IMR-90 (cell line): ENCODE results near the gene PEAK3. TPM values are rescaled to one million over a fixed set of nuclear protein-coding genes. Genes with fewer than 3 reads are reported as not detected.

Experiments
- ATAC-seq: fragments of 200-7000 bp; cut with Tn5 transposase; 2 replicates; pipeline ENCODE4 v1.9.1; 2020; ENCODE audit warnings: low read depth, mild to moderate bottlenecking, moderate library complexity
- BruUV-seq: library from RNA; stranded (reverse); fragments of 400-500 nt; replicated peaks from 2 replicates; lab custom pipeline; 2021; lab: Mats Ljungman, UMichigan
- CTCF ChIA-PET: fragments of 300-600 bp; formaldehyde crosslinking; extraction: SDS; loops from one replicate; lab custom pipeline; 2021; ENCODE audit warnings: antibody characterized with exemption; lab: Yijun Ruan, JAX
- POLR2A ChIA-PET: fragments of 300-600 bp; sonication (Branson Sonifier 250); formaldehyde crosslinking; loops from one replicate; lab custom pipeline; 2022; ENCODE audit warnings: antibody characterized with exemption; ENCODE audit not compliant: unreplicated experiment; lab: Charles Lee
- DNase-seq: peaks from one replicate; pipeline ENCODE4 v3.0.0; 2013
- H2AFZ ChIP-seq: replicated peaks from 2 replicates; pipeline ENCODE3; 2013; ENCODE audit warnings: low read length, mild to moderate bottlenecking; ENCODE audit not compliant: poor library complexity
- H2AK5ac ChIP-seq: 2 replicates; pipeline ENCODE4 v1.6.1; 2013; ENCODE audit warnings: low read depth, low read length, inconsistent platforms
- H2AK9ac ChIP-seq: replicated peaks from 2 replicates; pipeline ENCODE3; 2013; ENCODE audit warnings: mild to moderate bottlenecking, low read depth, low read length, moderate library complexity; ENCODE audit not compliant: poor library complexity
- H2BK120ac ChIP-seq: 2 replicates; pipeline ENCODE4 v1.6.1; 2013; ENCODE audit warnings: low read depth, low read length, inconsistent platforms
- H2BK15ac ChIP-seq: 3 replicates; pipeline ENCODE4 v1.6.1; 2013; ENCODE audit warnings: low read depth, low read length, inconsistent platforms
- H2BK20ac ChIP-seq: 2 replicates; pipeline ENCODE4 v1.6.1; 2013; ENCODE audit warnings: low read depth, mild to moderate bottlenecking, inconsistent platforms, low read length, moderate library complexity
- H2BK5ac ChIP-seq: 2 replicates; pipeline ENCODE4 v1.6.1; 2013; ENCODE audit warnings: mild to moderate bottlenecking, low read depth, low read length, inconsistent platforms; ENCODE audit not compliant: poor library complexity, severe bottlenecking
- H3K14ac ChIP-seq: replicated peaks from 2 replicates; pipeline ENCODE4 v1.6.1; 2013; ENCODE audit warnings: low read depth, low read length, inconsistent platforms
- H3K18ac ChIP-seq: 2 replicates; pipeline ENCODE4 v1.6.1; 2013; ENCODE audit warnings: low read depth, low read length, control low read depth
- H3K23ac ChIP-seq: 2 replicates; pipeline ENCODE4 v1.6.1; 2013; ENCODE audit warnings: low read depth, low read length, inconsistent platforms
- H3K27ac ChIP-seq: 2 replicates; pipeline ENCODE4 v1.5.1; 2013; ENCODE audit warnings: mild to moderate bottlenecking, control low read depth, low read length; ENCODE audit not compliant: insufficient read depth
- H3K27me3 ChIP-seq: 2 replicates; pipeline ENCODE4 v1.6.1; 2013; ENCODE audit warnings: low read length; ENCODE audit not compliant: control insufficient read depth, insufficient read depth
- H3K36me3 ChIP-seq: 2 replicates; pipeline ENCODE4 v1.6.1; 2013; ENCODE audit warnings: low read length, mixed read lengths; ENCODE audit not compliant: control insufficient read depth, insufficient read depth
- H3K4ac ChIP-seq: 2 replicates; pipeline ENCODE4 v1.6.1; 2013; ENCODE audit warnings: low read depth, low read length, inconsistent platforms
- H3K4me1 ChIP-seq: 2 replicates; pipeline ENCODE4 v1.6.1; 2013; ENCODE audit warnings: low read length, mixed read lengths; ENCODE audit not compliant: control insufficient read depth, insufficient read depth
- H3K4me2 ChIP-seq: 2 replicates; pipeline ENCODE4 v1.6.1; 2013; ENCODE audit warnings: low read depth, mild to moderate bottlenecking, control low read depth, low read length, moderate library complexity
- H3K4me3 ChIP-seq: 2 replicates; pipeline ENCODE4 v1.5.1; 2013; ENCODE audit warnings: low read depth, mild to moderate bottlenecking, control low read depth, low read length, moderate library complexity; ENCODE audit not compliant: insufficient read depth
- H3K56ac ChIP-seq: 2 replicates; pipeline ENCODE4 v1.6.1; 2013; ENCODE audit warnings: low read length, inconsistent platforms; ENCODE audit not compliant: insufficient read depth; ENCODE audit errors: extremely low read depth
- H3K79me1 ChIP-seq, 2 experiments: 2 replicates each; pipeline ENCODE4 v1.6.1; 2013; ENCODE audit warnings: low read length in 2 of 2, inconsistent platforms in 1 of 2, low read depth in 1 of 2
- H3K9ac ChIP-seq: 2 replicates; pipeline ENCODE4 v1.6.1; 2013; ENCODE audit warnings: low read depth, low read length, control low read depth
- H3K9me1 ChIP-seq: 2 replicates; pipeline ENCODE4 v1.6.1; 2013; ENCODE audit warnings: low read length, inconsistent platforms; ENCODE audit not compliant: insufficient read depth
- H3K9me3 ChIP-seq: 2 replicates; pipeline ENCODE4 v1.6.1; 2013; ENCODE audit warnings: low read length; ENCODE audit not compliant: control insufficient read depth, insufficient read depth
- H4K20me1 ChIP-seq: 2 replicates; pipeline ENCODE4 v1.6.1; 2013; ENCODE audit warnings: low read length, inconsistent platforms; ENCODE audit not compliant: insufficient read depth
- H4K5ac ChIP-seq: 2 replicates; pipeline ENCODE4 v1.6.1; 2013; ENCODE audit warnings: mild to moderate bottlenecking, low read depth, low read length, control low read depth
- H4K8ac ChIP-seq, 2 experiments: 2 replicates each; pipeline ENCODE4 v1.6.1; 2013; ENCODE audit warnings: low read depth in 2 of 2, low read length in 2 of 2, control low read depth in 1 of 2, inconsistent platforms in 1 of 2
- H4K91ac ChIP-seq: 2 replicates; pipeline ENCODE4 v1.6.1; 2013; ENCODE audit warnings: low read depth, low read length, inconsistent platforms; ENCODE audit not compliant: insufficient read depth
- BHLHE40 ChIP-seq: fragments of 150-350 bp; IDR thresholded peaks from 2 replicates; pipeline ENCODE4 v1.6.1; 2016; ENCODE audit warnings: mild to moderate bottlenecking, low read depth, low read length
- CEBPB ChIP-seq: IDR thresholded peaks from 2 replicates; pipeline ENCODE4 v1.6.1; 2012; ENCODE audit warnings: low read depth, low read length, improper control_type of control experiment
- CTCF ChIP-seq: conservative IDR thresholded peaks from 2 replicates; pipeline ENCODE4 v1.5.1; 2012; ENCODE audit warnings: mild to moderate bottlenecking, low read depth, low read length, improper control_type of control experiment
- ELK1 ChIP-seq: fragments of 150-350 bp; IDR thresholded peaks from 2 replicates; pipeline ENCODE4 v1.6.1; 2016; ENCODE audit warnings: low read depth, mild to moderate bottlenecking, low read length, moderate library complexity, borderline replicate concordance
- FOS ChIP-seq: fragments of 150-350 bp; IDR thresholded peaks from 2 replicates; pipeline ENCODE4 v1.6.1; 2016; ENCODE audit warnings: low read depth, low read length
- MAZ ChIP-seq: IDR thresholded peaks from 2 replicates; pipeline ENCODE4 v1.6.1; 2012; ENCODE audit warnings: low read depth, mild to moderate bottlenecking, low read length, improper control_type of control experiment, moderate library complexity, borderline replicate concordance
- MXI1 ChIP-seq: IDR thresholded peaks from 2 replicates; pipeline ENCODE4 v1.6.1; 2012; ENCODE audit warnings: low read depth, mild to moderate bottlenecking, low read length, moderate library complexity, borderline replicate concordance
- NFE2L2 ChIP-seq: fragments of 150-350 bp; IDR thresholded peaks from 2 replicates; pipeline ENCODE4 v1.6.1; 2016; ENCODE audit warnings: low read depth, mild to moderate bottlenecking, low read length
- POLR2A ChIP-seq: IDR thresholded peaks from 2 replicates; pipeline ENCODE4 v1.6.1; 2012; ENCODE audit warnings: mild to moderate bottlenecking, low read depth, low read length
- RAD21 ChIP-seq: IDR thresholded peaks from 2 replicates; pipeline ENCODE4 v1.6.1; 2012; ENCODE audit warnings: low read length, improper control_type of control experiment
- RCOR1 ChIP-seq: IDR thresholded peaks from 2 replicates; pipeline ENCODE4 v1.6.1; 2012; ENCODE audit warnings: mild to moderate bottlenecking, low read length, improper control_type of control experiment; ENCODE audit not compliant: insufficient replicate concordance
- RFX5 ChIP-seq: IDR thresholded peaks from 2 replicates; pipeline ENCODE4 v1.8.0; 2012; ENCODE audit warnings: low read depth, mild to moderate bottlenecking, low read length, moderate library complexity
- USF2 ChIP-seq: fragments of 150-350 bp; IDR thresholded peaks from 2 replicates; pipeline ENCODE4 v1.6.1; 2017; ENCODE audit warnings: mild to moderate bottlenecking, antibody characterized with exemption, low read length, low read depth
- WGBS, 2 experiments: methylation state at CpG; one replicate each; pipeline versions ENCODE4 v1.1.5 to v1.1.7; 2013; ENCODE audit warnings: missing lambda C conversion rate in 2 of 2; ENCODE audit not compliant: insufficient read length in 1 of 2; ENCODE audit errors: extremely low coverage in 2 of 2; 5-methylcytosine and 5-hydroxymethylcytosine counted together
- dilution Hi-C: fragments of 300-500 bp; cut with HindIII; formaldehyde crosslinking; loops from one replicate; pipeline ENCODE4 v1.14.3; 2018; ENCODE audit warnings: low sequenced_read_pairs; ENCODE audit not compliant: unreplicated experiment
- in situ Hi-C: fragments of 300-500 bp; cut with MboI; formaldehyde crosslinking; loops from 3 replicates; pipeline ENCODE4 v1.14.3; 2019; ENCODE audit warnings: low sequenced_read_pairs, inconsistent platforms, mixed read lengths
- intact Hi-C: fragments of 100-400 bp; cut with micrococcal nuclease; formaldehyde crosslinking; loops from 2 replicates; pipeline ENCODE4 v1.10.0; 2022
- polyA plus RNA-seq, 3 experiments: library from polyadenylated mRNA; depleted of rRNA; stranded (reverse); fragments of >200 nt; gene quantifications; 2 replicates each; pipeline ENCODE4 v1.2.3, GENCODE V29; 2012; ENCODE audit warnings: low replicate concordance in 1 of 3
- total RNA-seq: library from RNA; depleted of rRNA; stranded (reverse); fragments of >200 nt; gene quantifications from 2 replicates; pipeline ENCODE4 v1.2.3, GENCODE V29; 2012

Gene PEAK3
- total and polyA plus RNA-seq, 2 of the 4 experiments (the other 2 are of a cell fraction): under 0.01 to 0.09 TPM

- Histone ChIP-seq H3K36me3 (peaks cover 23% of the 10 kb centered on the region), H4K5ac (peak within 1 kb of the TSS; percentile 79)
- in situ Hi-C loops: no loop called here
- no peak for TF ChIP-seq NFE2L2
- no peak for TF ChIP-seq ELK1
- TF ChIP-seq USF2: peak; percentile 24; the same call in 1 of the 2 replicates
- TF ChIP-seq RAD21: peak; percentile 94
- TF ChIP-seq POLR2A: peak; percentile 76
- TF ChIP-seq CTCF: peak; percentile 99
- TF ChIP-seq RFX5: peak; percentile 59
- peak; percentile 30; the same call in 1 of the 2 replicates for TF ChIP-seq FOS
- peak; percentile 16; the same call in 1 of the 2 replicates for TF ChIP-seq BHLHE40
- TF ChIP-seq CEBPB: peak; percentile 51; the same call in 1 of the 2 replicates
- TF ChIP-seq RCOR1: no peak
- peak; percentile 81 for TF ChIP-seq MXI1
- peak; percentile 88 for TF ChIP-seq MAZ
Observed at GRCh38 chr19:2236314-2237050, 45.5 kb downstream of the PEAK3 start, which contains the start of the genes PLEKHJ1 and SF3A2. Gene PLEKHJ1 (minus strand): TSS chr19:2236329. CDS start chr19:2236248, 81 bp downstream. Gene SF3A2 (plus strand): TSS chr19:2236824. CDS start chr19:2243419, 6,595 bp downstream.

More at GRCh38 chr19:2236314-2237050, 45.5 kb downstream of the PEAK3 start, which contains the start of the genes PLEKHJ1 and SF3A2:
- H3K18ac ChIP-seq: peak within 1 kb of the TSS; percentile 68
- no TSS peak for BruUV-seq
- peak; percentile 96 for DNase-seq
- peak within 1 kb of the TSS; percentile 55; the same call in 1 of the 3 replicates for H2BK15ac ChIP-seq
- H4K8ac ChIP-seq: peak within 1 kb of the TSS; percentile 78 to 99
- H4K20me1 ChIP-seq: peaks cover 47% of the 10 kb centered on the region
- peak within 1 kb of the TSS; percentile 90 for H2BK5ac ChIP-seq
- peaks cover 0 to 64% of the 10 kb centered on the region in 2 experiments; a peak in 3 of 4 replicates for H3K79me1 ChIP-seq
- intact Hi-C loops (loop anchor here (1.0 to 5.0 kb wide), 5 partner anchors 37 to 376 kb away; no protein-coding TSS in a partner anchor), dilution Hi-C loops (no loop called here)
- H3K4ac ChIP-seq: peak within 1 kb of the TSS; percentile 96
- H3K27ac ChIP-seq: peak within 1 kb of the TSS; percentile 93
- no peaks in the 10 kb centered on the region for H3K9me3 ChIP-seq
- ChIA-PET POLR2A (no interaction called here), CTCF (interaction anchor here (0.6 to 0.7 kb wide), 2 partner anchors 55 to 83 kb away, joined by 3 to 4 read pairs; no protein-coding TSS in a partner anchor)
- peak within 1 kb of the TSS; percentile 84 for H3K9ac ChIP-seq
- H3K56ac ChIP-seq: peak within 1 kb of the TSS; percentile 91
- 0% methylated on average over 8 of the region's 80 CpGs; no CpG with 5 or more reads in 1 of the 2 experiments for WGBS, 2 experiments
- H3K23ac ChIP-seq: peak within 1 kb of the TSS; percentile 87
- H3K4me1 ChIP-seq: peaks cover 22% of the 10 kb centered on the region
- peak within 1 kb of the TSS; percentile 67 for H3K4me3 ChIP-seq
- H4K91ac ChIP-seq: peak within 1 kb of the TSS; percentile 89
- peak within 1 kb of the TSS; percentile 95 for H3K14ac ChIP-seq
- H2AFZ ChIP-seq: peak within 1 kb of the TSS; percentile 99
- H3K27me3 ChIP-seq: no peaks in the 10 kb centered on the region
- H3K9me1 ChIP-seq: peaks cover 13% of the 10 kb centered on the region
- no peak within 1 kb of the TSS for H2BK20ac ChIP-seq
- H2AK5ac ChIP-seq: peak within 1 kb of the TSS; percentile 97
- peak within 1 kb of the TSS; percentile 96 for H3K4me2 ChIP-seq
- ATAC-seq: peak; percentile 82
- H2AK9ac ChIP-seq: peak within 1 kb of the TSS; percentile 90
- peak within 1 kb of the TSS; percentile 85 for H2BK120ac ChIP-seq
